Left ventricle myocardium inferior (tissue), 1 donor: ENCODE results near the gene LIPF. TPM values are rescaled to one million over a fixed set of nuclear protein-coding genes. Genes with fewer than 3 reads are reported as not detected.

ENCODE experiments used
- DNase-seq: peaks from one replicate; pipeline ENCODE4 v3.0.0-alpha.2; 2020
- H3K27ac ChIP-seq: fragments of 200-600 bp; replicated peaks from 2 replicates; pipeline ENCODE4 v1.8.0; 2021
- H3K27me3 ChIP-seq: fragments of 200-600 bp; 2 replicates; pipeline ENCODE4 v1.8.0; 2021; ENCODE audit warnings: low read depth
- H3K36me3 ChIP-seq: fragments of 200-600 bp; 2 replicates; pipeline ENCODE4 v1.8.0; 2021
- H3K4me1 ChIP-seq: fragments of 200-600 bp; 2 replicates; pipeline ENCODE4 v1.8.0; 2021
- H3K4me3 ChIP-seq: fragments of 200-600 bp; 2 replicates; pipeline ENCODE4 v1.8.0; 2021; ENCODE audit warnings: mild to moderate bottlenecking, moderate library complexity
- H3K9me3 ChIP-seq: fragments of 200-600 bp; replicated peaks from 2 replicates; pipeline ENCODE4 v1.8.0; 2021
- CTCF ChIP-seq: fragments of 200-600 bp; IDR thresholded peaks from 2 replicates; pipeline ENCODE4 v1.8.0; 2021; ENCODE audit warnings: antibody characterized with exemption, mild to moderate bottlenecking, borderline replicate concordance
- intact Hi-C: fragments of 100-400 bp; cut with micrococcal nuclease; formaldehyde crosslinking; loops from one replicate; pipeline ENCODE4 v1.11.0; 2022
- total RNA-seq: library from RNA; stranded (reverse); fragmentation: NEBNext Ultra II Directional; extraction: Animal tissue kit (Norgen Biotek cat#: 25700); gene quantifications from one replicate; pipeline ENCODE4 v1.2.1, GENCODE V29; 2021
- donor health status: DM: no; HTN: yes; CAD: no; lungs with severe emphysema.

LIPF gene
- total RNA-seq, 1 donor from 2014 or later = not detected

DNA sequence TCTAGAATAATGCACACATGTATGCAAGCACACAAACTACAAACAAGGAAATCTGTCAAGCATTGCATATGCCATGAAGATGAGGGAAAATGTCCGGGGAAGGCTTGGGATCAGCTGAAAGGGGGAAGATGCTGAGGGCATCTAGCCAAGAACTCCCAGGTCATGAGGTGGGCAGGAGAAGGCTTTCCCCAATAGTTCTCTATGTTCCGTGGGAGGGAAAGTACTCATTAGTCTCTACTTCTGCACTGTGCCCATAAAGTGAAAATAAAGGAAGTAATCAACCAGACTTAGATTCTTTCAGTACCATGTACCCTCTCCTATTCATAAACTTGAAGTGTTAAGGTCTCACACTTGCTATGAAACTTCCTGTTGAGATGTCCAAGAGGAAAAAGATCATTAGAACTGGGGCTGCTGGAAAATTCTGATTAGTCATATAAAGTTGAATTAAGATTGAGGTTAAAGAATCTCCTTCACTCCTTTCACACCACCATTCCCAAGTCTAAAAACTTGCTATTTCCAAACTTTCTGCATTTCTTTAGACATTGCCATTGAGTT, 17.1 kb upstream of the LIPF start:
- H3K9me3 ChIP-seq = no peaks in the 10 kb centered on the region
- DNase-seq = no peak
- no peaks in the 10 kb centered on the region for H3K36me3 ChIP-seq
- no peaks in the 10 kb centered on the region for H3K4me1 ChIP-seq
- TF ChIP-seq CTCF = no peak
- intact Hi-C loops = no loop called here
- H3K27ac ChIP-seq = no peak overlapping the region
- peaks cover 5% of the 10 kb centered on the region for H3K27me3 ChIP-seq
- no peak overlapping the region for H3K4me3 ChIP-seq

- no peaks in the 10 kb centered on the region for H3K36me3 ChIP-seq
- no peak overlapping the region for H3K27ac ChIP-seq
- no peaks in the 10 kb centered on the region for H3K9me3 ChIP-seq
- peaks cover 5% of the 10 kb centered on the region for H3K27me3 ChIP-seq
- intact Hi-C loops = no loop called here
- no peaks in the 10 kb centered on the region for H3K4me1 ChIP-seq
- TF ChIP-seq CTCF = no peak
- DNase-seq = no peak
- no peak overlapping the region for H3K4me3 ChIP-seq
Measured at GRCh38 chr10:88651101-88651551, 13.1 kb upstream of the LIPF start.

GRCh38 chr10:88652616-88653015, 11.6 kb upstream of the LIPF start:
- H3K4me3 ChIP-seq = no peak overlapping the region
- no peak for TF ChIP-seq CTCF
- no peak overlapping the region for H3K27ac ChIP-seq
- H3K27me3 ChIP-seq = no peaks in the 10 kb centered on the region
- DNase-seq = no peak
- no peaks in the 10 kb centered on the region for H3K36me3 ChIP-seq
- no peaks in the 10 kb centered on the region for H3K9me3 ChIP-seq
- no peaks in the 10 kb centered on the region for H3K4me1 ChIP-seq
- intact Hi-C loops = no loop called here

GRCh38 chr10:88657901-88658300, 6.3 kb upstream of the LIPF start:
- no peak for TF ChIP-seq CTCF
- peaks cover 1% of the 10 kb centered on the region for H3K9me3 ChIP-seq

DNA sequence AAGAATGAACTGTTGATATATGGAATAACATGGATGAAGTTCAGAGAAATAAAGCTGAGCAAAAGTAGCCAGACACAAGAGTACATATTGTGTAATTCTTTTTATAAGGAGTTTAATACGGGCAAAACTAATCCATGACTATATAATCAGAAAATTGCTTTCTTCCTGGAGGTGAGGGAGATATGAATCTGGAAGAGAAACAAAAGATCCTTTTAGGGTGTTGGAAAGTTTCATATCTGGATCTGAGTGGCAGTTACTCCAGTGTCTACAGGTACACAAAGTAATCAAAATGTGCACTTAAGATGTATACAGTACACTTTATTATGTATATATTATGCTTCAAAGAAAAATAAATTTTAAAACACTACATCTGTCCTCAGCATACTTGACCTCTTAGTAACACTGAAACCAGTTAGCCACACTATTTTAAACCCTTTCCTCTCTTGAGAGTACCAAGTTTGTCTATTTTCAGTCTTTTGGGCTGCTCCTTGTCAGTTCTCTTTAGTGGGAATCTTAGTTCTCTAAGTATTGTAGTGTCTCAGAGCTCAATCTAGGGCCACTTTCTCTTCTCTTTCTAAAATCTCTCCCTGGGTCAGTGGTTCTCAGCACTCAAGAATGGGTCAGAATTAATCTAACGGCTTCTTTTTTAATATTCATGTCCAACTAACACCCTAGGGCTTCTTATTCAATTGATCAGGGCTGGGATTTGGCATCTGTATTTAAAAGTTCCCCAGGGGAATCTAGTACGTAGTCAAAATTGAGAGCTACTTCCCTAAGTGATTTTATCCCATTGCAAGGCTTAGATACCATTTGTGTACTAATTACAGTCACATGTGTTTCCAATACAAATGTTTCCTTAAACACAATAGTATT, 4.3 kb upstream of the LIPF start:
- H3K9me3 ChIP-seq = peaks cover 8% of the 10 kb centered on the region
- H3K4me3 ChIP-seq = no peak overlapping the region
- no peak for DNase-seq
- H3K36me3 ChIP-seq = no peaks in the 10 kb centered on the region
- TF ChIP-seq CTCF = no peak
- no peaks in the 10 kb centered on the region for H3K27me3 ChIP-seq
- no peak overlapping the region for H3K27ac ChIP-seq
- H3K4me1 ChIP-seq = no peaks in the 10 kb centered on the region
- intact Hi-C loops = no loop called here

More at GRCh38 chr10:88657901-88658300, 6.3 kb upstream of the LIPF start:
- no peak overlapping the region for H3K27ac ChIP-seq
- no peaks in the 10 kb centered on the region for H3K36me3 ChIP-seq
- no peak for DNase-seq
- no peaks in the 10 kb centered on the region for H3K4me1 ChIP-seq
- no peaks in the 10 kb centered on the region for H3K27me3 ChIP-seq
- intact Hi-C loops = no loop called here
- H3K4me3 ChIP-seq = no peak overlapping the region
